Osteocyte (in vitro differentiated cells): ENCODE measurements around the gene LARP1. TPM values are rescaled to one million over a fixed set of nuclear protein-coding genes. Genes with fewer than 3 reads are reported as not detected.
"Not testable (repeated sequence)": the region's sequence is repeated elsewhere in the genome, so short reads cannot be mapped to it uniquely, and the experiment has no call there.

Experiments
- DNase-seq: peaks from one replicate; pipeline ENCODE4 v3.0.0; 2021; ENCODE audit warnings: mixed read lengths; ENCODE audit not compliant: unreplicated experiment; ENCODE audit errors: extremely low spot score
- H3K27ac Mint-ChIP-seq: one replicate; pipeline ENCODE4 v1.8.0; 2021; ENCODE audit warnings: mild to moderate bottlenecking, mixed read lengths; ENCODE audit not compliant: unreplicated experiment
- H3K27me3 Mint-ChIP-seq: one replicate; pipeline ENCODE4 v1.8.0; 2021; ENCODE audit warnings: mixed read lengths; ENCODE audit not compliant: unreplicated experiment
- H3K36me3 Mint-ChIP-seq: one replicate; pipeline ENCODE4 v1.8.0; 2021; ENCODE audit warnings: mixed read lengths; ENCODE audit not compliant: unreplicated experiment
- H3K4me1 Mint-ChIP-seq: one replicate; pipeline ENCODE4 v1.8.0; 2021; ENCODE audit warnings: mixed read lengths; ENCODE audit not compliant: unreplicated experiment
- H3K4me3 Mint-ChIP-seq: one replicate; pipeline ENCODE4 v1.8.0; 2021; ENCODE audit warnings: mild to moderate bottlenecking, moderate library complexity, mixed read lengths; ENCODE audit not compliant: unreplicated experiment
- H3K9me3 Mint-ChIP-seq: one replicate; pipeline ENCODE4 v1.8.0; 2021; ENCODE audit warnings: mixed read lengths; ENCODE audit not compliant: unreplicated experiment
- total RNA-seq: library from RNA; stranded (reverse); gene quantifications from 2 replicates; pipeline ENCODE4 v1.2.1, GENCODE V29; 2021
- TF ChIP-seq, protein P1 (sequence below): fragments of 200-600 bp; sonication (generic); IDR thresholded peaks from 2 replicates; pipeline ENCODE4 v1.5.0; 2021; ENCODE audit warnings: antibody characterized with exemption, mild to moderate bottlenecking, moderate library complexity

The LARP1 gene
- total RNA-seq, 1 donor from 2014 or later: 247 TPM

DNA sequence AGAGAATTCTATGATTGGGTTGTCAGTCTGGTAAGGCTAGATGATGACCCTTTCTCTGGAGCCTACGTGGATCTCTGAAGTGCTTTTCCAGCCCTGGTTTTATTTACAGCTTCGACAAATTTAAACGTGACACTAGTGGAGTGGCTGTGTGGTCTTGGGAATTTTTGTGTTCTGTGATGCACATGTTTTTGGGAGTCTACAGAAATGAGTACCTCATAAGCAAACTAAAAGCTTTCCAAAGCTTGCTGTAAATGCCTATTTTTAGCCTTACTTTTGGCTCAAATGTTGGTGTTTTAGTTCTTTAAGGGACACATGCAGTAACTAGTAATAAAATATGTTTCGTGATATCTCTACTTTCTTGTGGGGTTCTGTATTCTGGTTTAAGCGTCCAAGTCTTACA is 3.3 kb downstream of the LARP1 start:
- H3K4me1 Mint-ChIP-seq: peaks cover 51% of the 10 kb centered on the region
- no peaks in the 10 kb centered on the region for H3K9me3 Mint-ChIP-seq
- TF ChIP-seq, protein P1, sequence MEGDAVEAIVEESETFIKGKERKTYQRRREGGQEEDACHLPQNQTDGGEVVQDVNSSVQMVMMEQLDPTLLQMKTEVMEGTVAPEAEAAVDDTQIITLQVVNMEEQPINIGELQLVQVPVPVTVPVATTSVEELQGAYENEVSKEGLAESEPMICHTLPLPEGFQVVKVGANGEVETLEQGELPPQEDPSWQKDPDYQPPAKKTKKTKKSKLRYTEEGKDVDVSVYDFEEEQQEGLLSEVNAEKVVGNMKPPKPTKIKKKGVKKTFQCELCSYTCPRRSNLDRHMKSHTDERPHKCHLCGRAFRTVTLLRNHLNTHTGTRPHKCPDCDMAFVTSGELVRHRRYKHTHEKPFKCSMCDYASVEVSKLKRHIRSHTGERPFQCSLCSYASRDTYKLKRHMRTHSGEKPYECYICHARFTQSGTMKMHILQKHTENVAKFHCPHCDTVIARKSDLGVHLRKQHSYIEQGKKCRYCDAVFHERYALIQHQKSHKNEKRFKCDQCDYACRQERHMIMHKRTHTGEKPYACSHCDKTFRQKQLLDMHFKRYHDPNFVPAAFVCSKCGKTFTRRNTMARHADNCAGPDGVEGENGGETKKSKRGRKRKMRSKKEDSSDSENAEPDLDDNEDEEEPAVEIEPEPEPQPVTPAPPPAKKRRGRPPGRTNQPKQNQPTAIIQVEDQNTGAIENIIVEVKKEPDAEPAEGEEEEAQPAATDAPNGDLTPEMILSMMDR: no peak
- H3K4me3 Mint-ChIP-seq: peak overlapping the region; percentile 72
- DNase-seq: no peak
- H3K36me3 Mint-ChIP-seq: no peaks in the 10 kb centered on the region
- H3K27me3 Mint-ChIP-seq: no peaks in the 10 kb centered on the region
- H3K27ac Mint-ChIP-seq: peak overlapping the region; percentile 44

DNA sequence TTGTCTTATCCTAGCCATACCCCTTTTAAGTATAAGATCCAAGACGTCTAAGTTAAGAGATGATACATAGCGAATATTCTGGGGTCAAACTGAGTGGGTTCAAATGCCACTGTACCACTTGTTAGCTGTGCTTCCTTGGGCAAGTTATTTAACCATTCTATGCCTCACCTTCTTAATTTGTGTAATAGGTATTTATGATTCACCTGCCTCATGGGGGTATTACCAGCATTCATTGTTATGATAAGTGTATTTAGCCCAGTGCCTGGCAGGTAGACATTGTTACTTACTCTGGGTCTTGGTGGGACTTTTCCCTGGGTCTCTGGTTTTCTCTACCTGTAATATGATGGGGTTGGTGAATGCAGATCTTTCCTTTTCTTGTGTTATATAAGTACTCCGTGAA is 3.8 kb downstream of the LARP1 start:
- H3K4me1 Mint-ChIP-seq: peaks cover 47% of the 10 kb centered on the region
- peak overlapping the region; percentile 44 for H3K27ac Mint-ChIP-seq
- TF ChIP-seq, protein P1: no peak
- H3K36me3 Mint-ChIP-seq: no peaks in the 10 kb centered on the region
- H3K4me3 Mint-ChIP-seq: peak overlapping the region; percentile 72
- no peak for DNase-seq
- H3K9me3 Mint-ChIP-seq: no peaks in the 10 kb centered on the region
- no peaks in the 10 kb centered on the region for H3K27me3 Mint-ChIP-seq

DNA sequence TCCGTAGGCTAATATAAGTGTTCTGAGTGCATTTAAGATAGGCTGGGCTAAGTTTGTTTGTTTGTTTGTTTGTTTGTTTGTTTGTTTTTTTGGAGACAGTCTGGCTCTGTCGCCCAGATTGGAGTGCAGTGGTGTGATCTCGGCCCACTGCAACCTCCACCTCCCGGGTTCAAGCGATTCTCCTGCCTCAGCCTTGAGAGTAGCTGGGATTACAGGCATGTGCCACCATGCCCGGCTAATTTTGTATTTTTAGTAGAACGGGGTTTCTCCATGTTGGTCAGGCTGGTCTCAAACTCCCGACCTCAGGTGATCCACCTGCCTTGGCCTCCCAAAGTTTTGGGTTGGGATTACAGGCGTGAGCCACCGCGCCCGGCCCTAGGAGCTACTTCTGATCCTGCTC is 4.7 kb downstream of the LARP1 start:
- DNase-seq, H3K27ac Mint-ChIP-seq, H3K4me3 Mint-ChIP-seq, H3K27me3 Mint-ChIP-seq, H3K9me3 Mint-ChIP-seq, H3K36me3 Mint-ChIP-seq: not testable (repeated sequence)
- peaks cover 41% of the 10 kb centered on the region for H3K4me1 Mint-ChIP-seq

DNA sequence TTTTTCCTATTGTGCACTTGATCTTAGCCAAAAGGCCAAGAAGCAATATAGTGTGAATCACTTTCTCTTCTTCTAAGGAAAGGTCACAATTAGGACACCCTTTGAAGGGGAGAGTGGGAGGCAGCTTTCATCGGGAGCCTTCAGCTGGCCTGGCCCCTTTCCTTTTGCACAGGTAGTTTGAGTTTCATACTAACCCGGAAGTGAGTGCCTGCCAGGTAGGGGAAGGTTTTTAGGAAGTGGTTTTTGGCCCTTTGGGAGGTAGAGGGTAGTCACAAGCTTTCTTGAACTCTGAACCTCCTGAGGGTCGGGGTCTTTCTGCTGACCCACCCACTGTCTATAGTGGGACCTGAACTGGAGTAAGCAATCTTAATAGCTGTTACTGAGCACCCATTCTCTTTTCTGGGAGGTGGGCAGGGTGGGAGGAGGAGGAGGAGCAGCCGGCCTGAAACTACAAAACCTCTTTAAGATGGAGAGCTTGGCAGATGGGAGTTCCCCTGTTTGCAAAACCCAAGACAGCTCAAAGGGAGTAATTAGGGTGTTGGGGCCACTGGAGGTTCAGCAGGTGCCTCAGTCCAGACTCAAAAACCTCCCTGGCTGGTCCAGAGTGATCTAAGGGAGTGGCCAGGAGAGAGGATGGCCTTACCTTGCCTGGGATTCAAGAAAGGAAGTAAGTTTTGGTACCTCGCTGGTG is 6.0 kb downstream of the LARP1 start:
- Mint-ChIP-seq H3K27me3 (no peaks in the 10 kb centered on the region), H3K4me1 (peaks cover 50% of the 10 kb centered on the region), H3K4me3 (no peak overlapping the region), H3K9me3 (no peaks in the 10 kb centered on the region), H3K27ac (peak overlapping the region; percentile 14), H3K36me3 (no peaks in the 10 kb centered on the region)
- TF ChIP-seq, protein P1: no peak
- DNase-seq: no peak

DNA sequence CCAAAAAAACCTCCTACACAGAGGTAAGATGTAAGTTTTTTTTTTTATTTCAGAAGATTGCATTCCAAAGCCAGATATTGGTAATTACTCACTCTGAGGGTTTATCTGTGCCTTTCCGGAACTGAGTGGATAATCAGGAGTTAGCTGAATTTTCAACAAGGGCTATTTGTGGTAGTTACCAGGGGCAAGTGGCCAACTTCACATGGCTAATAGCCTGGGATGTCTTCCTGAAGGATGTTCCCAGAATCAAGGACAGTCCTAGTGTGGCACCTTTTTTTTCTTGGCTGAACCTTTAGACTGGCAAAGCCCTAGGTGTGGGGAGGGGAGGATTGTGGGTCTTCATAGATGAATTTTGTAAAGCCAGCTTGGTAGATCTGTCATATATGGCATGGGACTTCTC is 7.1 kb downstream of the LARP1 start:
- DNase-seq: no peak
- Mint-ChIP-seq H3K4me1 (peaks cover 58% of the 10 kb centered on the region), H3K27me3 (no peaks in the 10 kb centered on the region), H3K4me3 (no peak overlapping the region), H3K27ac (no peak overlapping the region), H3K9me3 (no peaks in the 10 kb centered on the region), H3K36me3 (no peaks in the 10 kb centered on the region)
- TF ChIP-seq, protein P1: no peak
